CD14-positive monocyte (primary cell): ENCODE results near the gene RCOR2. TPM values are rescaled to one million over a fixed set of nuclear protein-coding genes. Genes with fewer than 3 reads are reported as not detected.
A peak's percentile ranks its signal among the peaks of the same experiment; 100 is the strongest.

Experiments used
- DNase-seq, 3 donors: peaks; one replicate each; pipeline ENCODE4 v3.0.0-alpha.2; 2011 to 2022
- H2AFZ ChIP-seq: 2 replicates; pipeline ENCODE4 v1.6.0; 2012; ENCODE audit warnings: mild to moderate bottlenecking, low read depth, low read length, inconsistent platforms; ENCODE audit not compliant: insufficient read depth, poor library complexity, severe bottlenecking
- H3K27ac ChIP-seq, 2 donors: 1 replicate in 1 of 2; 2 replicates in 1 of 2; pipeline ENCODE4 v1.5.1; 2012 to 2013; ENCODE audit warnings: low read length in 2 of 2, control low read depth in 1 of 2, inconsistent platforms in 1 of 2, low read depth in 1 of 2, mild to moderate bottlenecking in 1 of 2
- H3K27me3 ChIP-seq, 2 donors: one replicate each; pipeline versions ENCODE4 v1.6.0 to v1.6.1; 2011 to 2013; ENCODE audit warnings: low read length in 2 of 2; ENCODE audit not compliant: control insufficient read depth in 2 of 2, insufficient read depth in 2 of 2
- H3K36me3 ChIP-seq, 2 donors: replicated peaks in 1 of 2; 1 replicate in 1 of 2; 2 replicates in 1 of 2; pipeline versions ENCODE4 v1.5.1 to v1.6.1; 2012 to 2013; ENCODE audit warnings: low read length in 2 of 2, control low read depth in 1 of 2, inconsistent platforms in 1 of 2, mild to moderate bottlenecking in 1 of 2; ENCODE audit not compliant: insufficient read depth in 2 of 2, control insufficient read depth in 1 of 2
- H3K4me1 ChIP-seq, 2 donors: 1 replicate in 1 of 2; 2 replicates in 1 of 2; pipeline versions ENCODE4 v1.5.1 to v1.6.1; 2012 to 2013; ENCODE audit warnings: low read length in 2 of 2, control low read depth in 1 of 2, inconsistent platforms in 1 of 2, mild to moderate bottlenecking in 1 of 2, moderate library complexity in 1 of 2; ENCODE audit not compliant: insufficient read depth in 2 of 2, control insufficient read depth in 1 of 2
- H3K4me2 ChIP-seq: replicated peaks from 2 replicates; pipeline ENCODE3; 2012; ENCODE audit warnings: low read length, moderate library complexity, mild to moderate bottlenecking; ENCODE audit not compliant: poor library complexity, severe bottlenecking; ENCODE audit errors: extremely low read depth
- H3K4me3 ChIP-seq, 3 experiments: fragments of 200-600 bp in 1 of 3; sonication (generic) in 1 of 3; replicated peaks in 1 of 3; 1 replicate in 2 of 3; 2 replicates in 1 of 3; pipeline ENCODE4 v1.5.1; 2011 to 2013; ENCODE audit warnings: low read length in 3 of 3, mild to moderate bottlenecking in 3 of 3, control low read depth in 2 of 3, low read depth in 2 of 3, inconsistent platforms in 1 of 3, moderate library complexity in 1 of 3
- H3K79me2 ChIP-seq: 2 replicates; pipeline ENCODE4 v1.6.0; 2012; ENCODE audit warnings: mild to moderate bottlenecking, control low read depth, inconsistent platforms, low read length, moderate library complexity; ENCODE audit not compliant: insufficient read depth
- H3K9ac ChIP-seq: 2 replicates; pipeline ENCODE4 v1.6.0; 2017; ENCODE audit warnings: low read length, mild to moderate bottlenecking; ENCODE audit not compliant: insufficient read depth, poor library complexity, severe bottlenecking
- H3K9me3 ChIP-seq, 2 donors: replicated peaks in 1 of 2; 1 replicate in 1 of 2; 2 replicates in 1 of 2; pipeline versions ENCODE4 v1.5.1 to v1.6.1; 2012 to 2013; ENCODE audit warnings: low read length in 2 of 2, control low read depth in 1 of 2; ENCODE audit not compliant: control insufficient read depth in 1 of 2, insufficient read depth in 1 of 2
- H4K20me1 ChIP-seq: 2 replicates; pipeline ENCODE4 v1.6.0; 2012; ENCODE audit warnings: mild to moderate bottlenecking, low read length, control low read depth, moderate library complexity; ENCODE audit not compliant: insufficient read depth
- H3K27ac Mint-ChIP-seq, 7 donors: one replicate each; pipeline ENCODE4 v1.8.0; 2020; ENCODE audit warnings: mild to moderate bottlenecking in 7 of 7, mixed read lengths in 7 of 7, moderate library complexity in 6 of 7, inconsistent platforms in 2 of 7
- H3K27me3 Mint-ChIP-seq, 3 donors: one replicate each; pipeline ENCODE4 v1.8.0; 2021 to 2022; ENCODE audit warnings: low read depth in 3 of 3, mild to moderate bottlenecking in 3 of 3, mixed read lengths in 3 of 3, moderate library complexity in 3 of 3, inconsistent platforms in 1 of 3
- H3K36me3 Mint-ChIP-seq, 2 donors: one replicate each; pipeline ENCODE4 v1.8.0; 2020; ENCODE audit warnings: mixed read lengths in 2 of 2, inconsistent platforms in 1 of 2, mild to moderate bottlenecking in 1 of 2
- H3K4me1 Mint-ChIP-seq: one replicate; pipeline ENCODE4 v1.8.0; 2020; ENCODE audit warnings: mild to moderate bottlenecking, mixed read lengths
- H3K4me3 Mint-ChIP-seq, 2 donors: one replicate each; pipeline ENCODE4 v1.8.0; 2020; ENCODE audit warnings: mild to moderate bottlenecking in 2 of 2, mixed read lengths in 2 of 2, moderate library complexity in 1 of 2
- H3K9me3 Mint-ChIP-seq, 7 donors: one replicate each; pipeline ENCODE4 v1.8.0; 2020 to 2022; ENCODE audit warnings: mixed read lengths in 7 of 7, mild to moderate bottlenecking in 6 of 7, moderate library complexity in 6 of 7, inconsistent platforms in 2 of 7
- CTCF ChIP-seq: fragments of 200-600 bp; IDR thresholded peaks from one replicate; pipeline ENCODE4 v1.8.0; 2022; ENCODE audit warnings: antibody characterized with exemption, mild to moderate bottlenecking
- WGBS: methylation state at CpG from one replicate; pipeline ENCODE4 v1.1.5; 2013; ENCODE audit warnings: missing lambda C conversion rate; ENCODE audit not compliant: insufficient coverage; 5-methylcytosine and 5-hydroxymethylcytosine counted together
- intact Hi-C, 2 donors: fragments of 100-400 bp; cut with micrococcal nuclease; formaldehyde crosslinking; loops; one replicate each; pipeline versions ENCODE4 v1.15.0 to v1.15.1; 2023
- polyA plus RNA-seq, 3 donors: library from polyadenylated mRNA; depleted of rRNA in 1 of 3; unstranded in 2 of 3; stranded (reverse) in 1 of 3; fragments of 300-500 nt in 2 of 3; fragments of >200 nt in 1 of 3; fragmentation: Illumina TruSeq in 2 of 3; gene quantifications; 1 replicate in 2 of 3; 2 replicates in 1 of 3; pipeline ENCODE4 v1.2.3, GENCODE V29; 2012 to 2021

RCOR2 gene
- polyA plus RNA-seq, 3 donors: not detected

- H3K4me1 Mint-ChIP-seq: peaks cover 35% of the 10 kb centered on the region
- Histone ChIP-seq H3K4me2 (peak overlapping the region; percentile 38), H3K4me1 (peaks cover 35 to 36% of the 10 kb centered on the region in 2 donors), H4K20me1 (peaks cover 4% of the 10 kb centered on the region), H3K27me3 (no peaks in the 10 kb centered on the region), H3K9me3 (no peaks in the 10 kb centered on the region), H3K79me2 (peaks cover 44% of the 10 kb centered on the region), H3K27ac (peak overlapping the region; percentile 31 to 68), H2AFZ (peak overlapping the region; percentile 66), H3K4me3 (peak overlapping the region in 1 of 3 experiments; percentile 35), H3K9ac (no peak overlapping the region), H3K36me3 (no peaks in the 10 kb centered on the region)
- H3K4me3 Mint-ChIP-seq: peak overlapping the region; percentile 30 to 44
- 15% methylated on average over 4 of the region's 6 CpGs for WGBS
- peak; percentile 28 to 46 (median 37) for DNase-seq
- no peaks in the 10 kb centered on the region for H3K9me3 Mint-ChIP-seq
- H3K27ac Mint-ChIP-seq: peak overlapping the region; percentile 72 to 87 (median 84)
- TF ChIP-seq CTCF: no peak
- H3K27me3 Mint-ChIP-seq: peaks cover 6 to 12% (median 11%) of the 10 kb centered on the region in 3 donors
- intact Hi-C loops: loop anchor here in 1 of 2 donors (5.0 kb wide), 1 partner anchor 103 kb away; the partner anchor contains the start of gene MARK2
- H3K36me3 Mint-ChIP-seq: no peaks in the 10 kb centered on the region
Observed at GRCh38 chr11:63940786-63941185, 23.8 kb upstream of the RCOR2 start.

DNA sequence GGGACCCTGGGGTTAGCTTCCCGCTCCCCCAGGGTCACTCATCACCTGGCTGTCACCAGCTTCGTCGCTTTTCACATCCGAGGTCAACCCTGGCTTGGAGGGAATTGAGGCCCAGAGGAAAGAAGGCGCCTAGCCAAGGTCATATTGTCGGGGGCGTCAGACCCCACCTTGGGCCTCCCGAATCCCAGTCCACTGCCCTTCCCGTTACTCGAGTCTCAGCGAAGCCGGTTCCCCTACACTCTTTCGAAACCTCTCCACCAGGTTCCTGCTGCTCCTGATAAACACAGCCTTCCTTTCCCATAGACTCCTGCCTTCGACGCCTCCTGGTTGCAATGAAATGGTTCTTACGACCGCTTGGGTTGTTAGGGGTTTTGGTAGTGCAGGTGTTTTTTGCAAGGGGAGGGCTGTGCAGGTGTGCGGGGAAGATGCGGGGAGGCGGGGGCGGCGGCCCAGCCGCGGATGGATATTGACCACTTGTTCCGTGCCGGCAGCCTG, 22.5 kb upstream of the RCOR2 start:
- Histone ChIP-seq H3K9me3 (no peaks in the 10 kb centered on the region), H3K4me1 (peaks cover 35 to 36% of the 10 kb centered on the region in 2 donors), H3K4me3 (peak overlapping the region; percentile 54 to 90 (median 71)), H3K79me2 (peaks cover 37% of the 10 kb centered on the region), H3K9ac (peak overlapping the region; percentile 70), H3K4me2 (peak overlapping the region; percentile 100), H3K27ac (peak overlapping the region in 1 of 2 donors; percentile 67), H3K27me3 (no peaks in the 10 kb centered on the region), H2AFZ (peak overlapping the region; percentile 82), H3K36me3 (no peaks in the 10 kb centered on the region), H4K20me1 (no peaks in the 10 kb centered on the region)
- 0% methylated on average over 17 of the region's 26 CpGs for WGBS
- Mint-ChIP-seq H3K27ac (peak overlapping the region in 6 of 7 donors; percentile 42 to 88 (median 74)), H3K27me3 (peaks cover 6 to 13% (median 12%) of the 10 kb centered on the region in 3 donors), H3K36me3 (no peaks in the 10 kb centered on the region), H3K4me3 (peak overlapping the region; percentile 87 to 95), H3K9me3 (no peaks in the 10 kb centered on the region), H3K4me1 (peaks cover 35% of the 10 kb centered on the region)
- no peak for TF ChIP-seq CTCF
- intact Hi-C loops: loop anchor here in 1 of 2 donors (2.0 kb wide), 1 partner anchor 99 kb away; no protein-coding TSS in a partner anchor
- peak in 2 of 3 donors; percentile 14 to 22 for DNase-seq
